Epithelial cell of esophagus (primary cell): Measurements from ENCODE around the gene GTF3C6.

ENCODE experiments used
- DNase-seq: peaks from one replicate; pipeline ENCODE4 v3.0.0; 2010; ENCODE audit warnings: low read depth
- H3K4me3 ChIP-seq: 2 replicates; pipeline ENCODE4 v1.5.1; 2011; ENCODE audit warnings: mild to moderate bottlenecking, low read length, control low read depth
- TF ChIP-seq, protein P1 (sequence below): IDR thresholded peaks from 2 replicates; pipeline ENCODE4 v1.5.1; 2011; ENCODE audit warnings: low read depth, mild to moderate bottlenecking, low read length, control low read depth, inconsistent platforms; ENCODE audit not compliant: insufficient read depth; ENCODE audit errors: missing control alignments

The GTF3C6 gene

DNA sequence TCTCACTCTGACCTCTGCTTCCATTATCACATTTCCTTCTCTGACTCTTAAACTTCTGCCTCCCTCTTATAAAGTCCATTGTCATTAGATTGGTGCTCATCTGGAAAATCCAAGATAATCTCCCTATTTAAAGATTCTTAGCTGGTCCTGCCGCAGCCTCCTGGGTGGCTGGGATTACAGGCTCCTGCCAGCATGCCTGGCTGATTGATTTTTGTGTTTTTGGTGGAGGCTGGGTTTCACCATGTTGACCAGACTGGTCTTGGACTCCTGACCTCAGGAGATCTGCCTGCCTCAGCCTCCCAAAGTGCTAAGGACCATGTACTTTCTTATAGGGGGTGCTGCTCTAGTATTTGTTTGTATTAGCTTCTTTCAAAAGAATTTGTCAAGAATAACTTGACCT, 18.1 kb downstream of the GTF3C6 start:
- TF ChIP-seq, protein P1, sequence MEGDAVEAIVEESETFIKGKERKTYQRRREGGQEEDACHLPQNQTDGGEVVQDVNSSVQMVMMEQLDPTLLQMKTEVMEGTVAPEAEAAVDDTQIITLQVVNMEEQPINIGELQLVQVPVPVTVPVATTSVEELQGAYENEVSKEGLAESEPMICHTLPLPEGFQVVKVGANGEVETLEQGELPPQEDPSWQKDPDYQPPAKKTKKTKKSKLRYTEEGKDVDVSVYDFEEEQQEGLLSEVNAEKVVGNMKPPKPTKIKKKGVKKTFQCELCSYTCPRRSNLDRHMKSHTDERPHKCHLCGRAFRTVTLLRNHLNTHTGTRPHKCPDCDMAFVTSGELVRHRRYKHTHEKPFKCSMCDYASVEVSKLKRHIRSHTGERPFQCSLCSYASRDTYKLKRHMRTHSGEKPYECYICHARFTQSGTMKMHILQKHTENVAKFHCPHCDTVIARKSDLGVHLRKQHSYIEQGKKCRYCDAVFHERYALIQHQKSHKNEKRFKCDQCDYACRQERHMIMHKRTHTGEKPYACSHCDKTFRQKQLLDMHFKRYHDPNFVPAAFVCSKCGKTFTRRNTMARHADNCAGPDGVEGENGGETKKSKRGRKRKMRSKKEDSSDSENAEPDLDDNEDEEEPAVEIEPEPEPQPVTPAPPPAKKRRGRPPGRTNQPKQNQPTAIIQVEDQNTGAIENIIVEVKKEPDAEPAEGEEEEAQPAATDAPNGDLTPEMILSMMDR: no peak
- no peak for DNase-seq
- H3K4me3 ChIP-seq: no peak overlapping the region

DNA sequence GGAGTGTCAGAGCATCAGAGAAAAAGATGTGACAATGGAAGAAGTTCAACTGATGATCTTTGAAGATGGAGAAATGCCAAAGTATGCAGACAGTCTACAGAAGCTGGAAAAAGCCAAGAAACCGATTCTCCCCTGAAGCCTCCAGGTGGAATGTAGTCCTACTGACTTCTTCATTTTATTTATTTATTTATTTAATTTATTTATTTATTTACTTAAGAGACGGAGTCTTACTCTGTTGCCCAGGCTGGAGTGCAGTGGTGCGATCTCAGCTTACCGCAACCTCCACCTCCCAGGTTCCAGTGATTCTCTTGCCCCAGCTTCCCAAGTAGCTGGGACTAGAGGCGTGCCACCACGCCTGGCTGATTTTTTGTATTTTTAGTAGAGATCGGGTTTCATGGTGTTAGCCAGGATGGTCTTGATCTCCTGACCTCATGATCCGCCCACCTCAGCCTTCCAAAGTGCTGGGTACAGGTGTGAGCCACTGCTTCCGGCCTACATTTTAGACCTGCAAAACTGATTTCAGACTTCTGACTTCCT, 21.1 kb downstream of the GTF3C6 start:
- DNase-seq: no peak
- TF ChIP-seq, protein P1: no peak
- no peak overlapping the region for H3K4me3 ChIP-seq

DNA sequence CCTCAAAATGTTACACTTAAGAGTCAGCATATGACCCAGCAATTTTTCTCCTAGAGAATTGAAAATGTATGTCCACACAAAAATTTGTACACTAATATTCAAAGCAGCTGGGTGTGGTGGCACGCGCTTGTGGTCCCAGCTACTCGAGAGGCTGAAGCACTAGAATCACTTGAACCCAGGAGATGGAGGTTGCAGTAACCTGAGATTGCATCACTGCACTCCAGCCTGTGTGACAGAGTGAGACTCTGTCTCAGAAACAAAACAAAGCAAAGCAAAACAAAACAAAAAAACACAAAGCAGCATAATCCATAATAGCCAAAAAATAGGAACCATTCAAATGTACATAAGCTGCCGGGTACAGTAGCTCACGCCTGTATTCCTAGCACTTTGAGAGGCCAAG, 21.7 kb downstream of the GTF3C6 start:
- no peak for DNase-seq
- H3K4me3 ChIP-seq: no peak overlapping the region
- TF ChIP-seq, protein P1: no peak

- no peak for DNase-seq
- TF ChIP-seq, protein P1: no peak
- peak overlapping the region; percentile 95 for H3K4me3 ChIP-seq
Measured at GRCh38 chr6:110980648-110981047, 22.1 kb downstream of the GTF3C6 start.

DNA sequence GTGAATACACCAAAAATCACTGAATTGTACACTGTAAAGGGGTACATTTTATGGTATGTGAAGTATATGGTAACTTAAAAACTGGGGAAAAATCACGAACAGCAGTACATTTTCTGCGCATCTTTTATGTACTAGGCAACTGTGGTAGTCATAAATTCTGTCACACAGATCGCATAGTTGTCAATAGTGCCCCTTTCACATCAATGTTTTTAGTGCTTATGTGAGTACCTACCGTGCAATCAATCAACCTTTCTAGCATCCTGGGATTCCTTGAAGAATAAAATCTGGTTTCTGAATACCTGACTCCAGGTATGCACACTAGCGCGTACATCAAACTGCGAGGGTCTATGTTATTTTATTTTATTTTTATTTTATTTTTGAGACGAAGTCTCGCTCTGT, 22.7 kb downstream of the GTF3C6 start:
- no peak for DNase-seq
- H3K4me3 ChIP-seq: peak overlapping the region; percentile 95
- TF ChIP-seq, protein P1: no peak

- no peak overlapping the region for H3K4me3 ChIP-seq
- DNase-seq: no peak
- TF ChIP-seq, protein P1: no peak
Measured at GRCh38 chr6:110990840-110991576, 32.5 kb downstream of the GTF3C6 start.

- no peak overlapping the region for H3K4me3 ChIP-seq
- DNase-seq: no peak
- TF ChIP-seq, protein P1: no peak
Measured at GRCh38 chr6:110996691-110997090, 38.2 kb downstream of the GTF3C6 start.
